ENCODE results near the gene ETNK2.
"Not testable (repeated sequence)": the region's sequence is repeated elsewhere in the genome, so short reads cannot be mapped to it uniquely, and the experiment has no call there.

The ETNK2 gene

DNA sequence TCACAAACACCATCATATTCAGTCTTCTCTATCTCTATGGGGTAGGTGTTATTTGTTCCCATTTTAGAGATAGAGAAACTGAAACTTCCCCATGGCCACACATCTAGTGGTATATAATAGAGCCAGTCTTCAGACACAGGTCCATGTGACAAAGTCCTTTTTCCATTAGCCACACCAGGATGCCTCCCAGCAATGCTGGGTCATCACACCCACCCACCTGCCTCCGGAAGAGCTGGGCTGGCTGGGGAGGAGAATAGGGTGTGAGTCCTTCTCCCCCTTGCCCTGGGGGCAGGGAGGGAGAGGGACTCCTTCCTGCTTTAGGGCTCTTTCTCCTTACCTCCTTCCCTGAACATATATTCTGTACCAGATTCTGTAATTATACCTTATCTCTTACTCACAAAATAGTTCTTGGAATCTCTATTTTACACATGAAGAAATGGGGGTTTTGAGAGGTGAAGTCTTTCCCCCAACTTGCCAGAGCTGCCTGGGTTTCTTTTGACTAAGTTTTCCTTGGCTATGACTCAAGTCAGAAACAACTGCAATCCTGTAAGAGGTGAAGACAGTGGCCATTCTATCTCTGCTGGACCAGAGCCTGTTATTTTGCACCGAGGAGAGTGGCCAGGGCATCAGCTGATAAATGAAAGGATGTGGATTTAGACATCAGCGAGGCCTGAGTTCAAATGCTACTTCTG, 49.0 kb downstream of the ETNK2 start:
- no peak for DNase-seq (ENCODE audit: low read depth in 1 of 2, low spot score in 1 of 2)

DNA sequence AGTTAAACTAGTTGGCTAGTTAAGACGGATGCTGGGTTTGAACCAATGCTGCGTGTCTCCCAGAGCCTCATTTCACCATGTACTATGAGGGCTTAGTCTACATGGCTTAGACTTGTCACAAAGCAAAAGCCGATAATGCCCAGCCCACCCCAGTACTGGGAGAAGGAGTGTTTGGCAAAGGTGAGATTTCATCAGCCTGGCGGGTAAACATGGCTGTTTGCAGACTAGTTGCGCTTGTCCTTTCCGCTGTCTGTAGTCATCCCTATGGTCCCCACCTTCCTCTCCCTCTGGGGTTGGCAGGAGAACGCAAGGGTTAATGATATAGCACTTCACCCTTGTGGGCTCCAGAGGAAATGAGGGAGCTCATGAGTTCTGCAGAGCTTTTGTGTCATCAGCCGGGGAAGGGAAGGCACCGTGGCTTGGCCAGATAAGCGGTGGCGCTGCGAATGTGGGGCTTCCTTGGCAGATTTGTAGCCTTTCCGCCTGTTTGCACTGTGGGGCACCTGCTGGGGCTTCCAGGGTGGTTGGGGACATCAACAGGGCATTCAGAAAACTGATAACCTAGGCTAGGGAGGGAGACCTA, 49.7 kb downstream of the ETNK2 start:
- no peak for DNase-seq (ENCODE audit: low read depth in 1 of 2, low spot score in 1 of 2)

DNA sequence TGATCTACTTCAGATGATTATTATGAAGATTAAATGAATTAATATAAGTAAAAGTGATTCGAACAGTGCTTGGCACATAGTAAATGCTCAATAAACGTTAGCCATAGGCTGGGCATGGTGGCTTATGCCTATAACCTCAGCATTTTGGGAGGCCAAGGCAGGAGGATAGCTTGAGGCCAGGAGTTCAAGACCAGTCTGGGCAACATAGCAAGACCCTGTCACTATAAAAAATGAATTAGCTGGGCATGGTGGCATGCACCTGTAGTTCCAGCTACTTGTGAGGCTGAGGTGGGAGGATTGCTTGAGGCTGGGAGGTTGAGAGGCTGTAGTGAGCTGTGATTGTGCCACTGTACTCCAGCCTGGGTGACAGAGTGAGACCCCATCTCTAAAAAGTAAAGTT, 52.1 kb downstream of the ETNK2 start:
- DNase-seq (ENCODE audit: low read depth in 1 of 2, low spot score in 1 of 2), result not testable (repeated sequence)

DNA sequence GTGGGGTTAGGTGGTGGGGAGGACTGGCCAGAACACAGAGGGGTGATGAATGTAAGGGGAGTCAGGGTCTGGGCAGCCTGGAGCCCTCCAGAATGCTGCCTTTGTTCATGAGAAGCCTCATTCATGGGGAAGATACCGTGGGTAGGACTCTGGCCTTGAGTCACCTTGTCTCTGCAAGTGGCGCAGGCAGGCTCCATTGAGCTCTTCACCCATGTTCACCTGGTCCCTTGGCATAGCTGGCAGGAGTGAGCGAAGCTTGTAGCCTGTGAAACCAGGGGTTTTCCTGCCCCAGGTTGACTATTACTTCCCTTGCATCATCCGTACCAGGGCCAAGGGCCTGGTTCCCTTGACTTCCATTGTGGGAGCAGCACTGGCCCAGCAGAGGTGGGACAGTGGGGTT, 53.2 kb downstream of the ETNK2 start:
- no peak for DNase-seq (ENCODE audit: low read depth in 1 of 2, low spot score in 1 of 2)

- no peak for DNase-seq (ENCODE audit: low read depth in 1 of 2, low spot score in 1 of 2)
These were observed 54.9 kb downstream of the ETNK2 start for GRCh38 chr1:204096931-204097330.

DNA sequence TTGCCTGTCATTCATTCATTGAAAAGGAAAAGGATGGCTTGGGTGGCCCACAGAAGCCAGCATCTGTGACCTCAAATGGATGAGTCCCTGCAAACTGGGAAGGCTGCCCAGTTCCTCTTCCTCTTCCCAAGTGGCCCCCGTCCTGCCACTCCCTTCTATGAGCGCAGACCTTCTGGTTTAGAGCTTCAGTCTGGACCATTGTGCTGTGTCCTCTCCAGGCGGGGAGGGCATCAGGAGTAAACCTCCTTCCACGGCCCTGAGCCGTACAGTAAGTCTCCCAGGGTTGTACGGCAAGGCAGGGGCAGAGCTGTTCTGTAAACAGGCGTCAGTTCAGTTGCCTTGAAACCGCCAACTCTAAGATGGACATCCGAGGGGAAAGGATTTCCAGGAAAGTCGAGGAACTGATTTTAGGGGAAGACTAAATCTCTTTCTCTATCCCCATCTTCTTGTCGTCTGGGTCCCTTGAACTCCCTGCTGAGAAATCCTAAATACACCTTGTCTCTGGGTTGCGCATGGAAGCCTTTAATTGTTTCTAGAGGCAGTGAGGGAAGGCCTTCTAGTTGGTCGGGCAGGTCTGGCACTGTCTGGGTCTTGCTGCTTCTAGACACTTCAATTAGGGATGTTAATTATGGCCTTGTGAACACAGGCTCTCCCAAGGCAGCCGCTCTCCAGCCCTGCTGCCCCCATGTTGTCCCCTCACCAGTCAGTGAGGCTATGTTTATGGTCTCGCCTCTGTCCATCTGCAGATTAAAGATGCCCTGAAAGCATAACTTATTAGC, 56.8 kb downstream of the ETNK2 start:
- no peak for DNase-seq (ENCODE audit: low read depth in 1 of 2, low spot score in 1 of 2)

GRCh38 chr1:204094313-204094729, 57.5 kb downstream of the ETNK2 start:
- no peak for DNase-seq (ENCODE audit: low read depth in 1 of 2, low spot score in 1 of 2)

- no peak for DNase-seq (ENCODE audit: low read depth in 1 of 2, low spot score in 1 of 2)
These were observed 58.1 kb downstream of the ETNK2 start for GRCh38 chr1:204093781-204094180.

GRCh38 chr1:204093421-204093717, 58.5 kb downstream of the ETNK2 start:
- DNase-seq (ENCODE audit: low read depth in 1 of 2, low spot score in 1 of 2), result no peak

DNA sequence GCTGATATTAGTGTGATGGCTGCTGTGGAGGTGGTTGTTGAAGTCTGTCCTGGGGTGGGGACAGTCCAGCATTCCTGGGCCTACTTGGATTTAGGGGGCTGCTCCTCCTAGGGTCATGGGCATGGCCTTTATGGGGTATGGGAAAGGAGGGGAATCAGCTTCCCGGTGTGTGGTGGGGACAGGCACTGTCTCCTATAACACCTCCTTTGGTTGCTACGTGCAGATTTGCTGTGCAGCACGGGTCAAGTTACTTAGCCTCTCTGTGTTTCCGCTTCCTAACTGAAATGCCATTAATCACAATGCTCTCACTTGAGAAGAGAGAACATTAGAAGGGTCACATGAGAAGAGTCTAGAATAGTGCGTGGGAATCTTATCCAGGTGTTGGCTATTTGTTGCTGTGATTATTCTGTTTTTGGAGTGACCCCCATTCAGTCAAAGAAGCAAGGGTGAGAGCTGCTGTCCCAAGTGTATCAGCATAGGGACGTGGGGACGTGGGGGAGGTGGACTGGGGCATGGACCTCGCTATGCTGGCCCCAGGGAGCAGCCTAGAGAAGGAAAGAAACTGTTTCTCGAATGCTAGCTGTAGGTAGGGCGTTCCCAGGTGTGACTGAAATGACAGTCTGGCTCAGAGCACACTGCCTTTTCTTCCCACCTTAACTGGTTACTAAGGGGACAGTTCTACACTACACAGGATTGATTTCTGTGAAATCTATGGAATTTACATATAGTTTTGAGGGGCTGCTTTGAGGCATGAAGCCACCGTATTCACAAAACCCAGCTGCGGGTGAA, 59.0 kb downstream of the ETNK2 start:
- no peak for DNase-seq (ENCODE audit: low read depth in 1 of 2, low spot score in 1 of 2)

DNA sequence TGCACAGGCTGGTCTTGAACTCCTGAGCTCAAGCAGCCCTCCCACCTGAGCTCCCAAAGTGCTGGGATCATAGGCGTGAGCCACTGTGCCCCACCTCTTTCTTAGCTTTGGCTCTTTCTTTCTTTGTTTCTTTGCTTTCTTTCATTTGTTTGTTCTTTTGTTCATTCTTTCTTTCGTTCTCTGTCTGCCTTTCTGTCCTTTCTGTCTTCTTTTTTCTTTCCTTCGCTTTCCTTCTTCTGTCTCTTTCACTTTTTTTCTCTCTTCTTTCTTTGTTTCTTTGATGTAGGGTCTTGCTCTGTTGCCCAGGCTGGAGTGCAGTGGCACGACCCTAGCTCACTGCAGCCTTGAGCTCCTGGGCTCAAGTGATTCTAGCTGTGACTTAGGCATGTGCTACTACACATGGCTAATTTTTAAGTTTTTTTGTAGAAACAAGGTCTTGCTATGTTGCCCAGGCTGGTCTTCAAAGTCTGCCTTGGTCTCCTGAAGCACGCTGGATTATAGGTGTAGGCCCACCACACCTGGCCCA, 60.0 kb downstream of the ETNK2 start:
- DNase-seq (ENCODE audit: low read depth in 1 of 2, low spot score in 1 of 2), result no peak

GRCh38 chr1:204091066-204091465, 60.8 kb downstream of the ETNK2 start:
- DNase-seq (ENCODE audit: low read depth in 1 of 2, low spot score in 1 of 2), result no peak

DNA sequence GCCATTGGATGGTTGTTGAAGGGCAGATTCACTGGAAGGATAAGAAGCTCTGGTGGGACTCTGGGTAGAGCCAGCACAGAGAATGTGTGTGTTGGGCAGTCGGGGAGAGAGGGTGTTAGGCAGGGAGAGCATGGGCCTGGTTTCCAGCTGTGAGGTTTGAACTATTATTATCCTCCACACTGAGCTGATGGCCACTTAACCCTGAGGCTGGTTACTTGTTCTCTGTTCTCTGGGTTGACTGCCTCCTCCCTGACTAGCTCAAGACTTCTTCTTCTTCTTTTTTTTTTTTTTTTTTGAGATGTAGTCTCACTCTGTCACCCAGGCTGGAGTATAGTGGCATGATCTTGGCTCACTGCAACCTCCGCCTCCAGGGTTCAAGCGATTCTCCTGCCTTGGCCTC, 61.7 kb downstream of the ETNK2 start:
- DNase-seq (ENCODE audit: low read depth in 1 of 2, low spot score in 1 of 2), result not testable (repeated sequence)

- no peak for DNase-seq (ENCODE audit: low read depth in 1 of 2, low spot score in 1 of 2)
These were observed 62.6 kb downstream of the ETNK2 start for GRCh38 chr1:204089044-204089751.

DNA sequence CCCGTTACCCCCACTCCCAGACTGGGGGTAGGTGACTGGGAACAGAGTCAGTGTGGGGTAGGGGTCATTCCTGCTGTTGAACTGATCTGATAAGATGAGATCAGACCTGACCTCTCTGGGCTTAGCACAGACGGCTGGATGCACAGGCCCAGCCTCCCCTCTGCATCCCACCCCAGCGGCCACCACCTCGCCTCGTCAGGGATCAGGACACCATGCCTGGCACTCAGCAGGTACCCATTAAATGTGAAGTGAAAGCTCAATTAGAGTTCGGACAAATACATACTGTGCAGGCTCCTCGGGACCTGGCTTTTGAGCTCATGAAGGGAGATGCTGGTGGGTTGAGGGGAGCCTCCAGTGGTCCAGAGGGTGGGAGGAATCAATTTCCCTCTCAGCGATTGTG, 63.2 kb downstream of the ETNK2 start:
- DNase-seq (ENCODE audit: low read depth in 1 of 2, low spot score in 1 of 2), result no peak

DNA sequence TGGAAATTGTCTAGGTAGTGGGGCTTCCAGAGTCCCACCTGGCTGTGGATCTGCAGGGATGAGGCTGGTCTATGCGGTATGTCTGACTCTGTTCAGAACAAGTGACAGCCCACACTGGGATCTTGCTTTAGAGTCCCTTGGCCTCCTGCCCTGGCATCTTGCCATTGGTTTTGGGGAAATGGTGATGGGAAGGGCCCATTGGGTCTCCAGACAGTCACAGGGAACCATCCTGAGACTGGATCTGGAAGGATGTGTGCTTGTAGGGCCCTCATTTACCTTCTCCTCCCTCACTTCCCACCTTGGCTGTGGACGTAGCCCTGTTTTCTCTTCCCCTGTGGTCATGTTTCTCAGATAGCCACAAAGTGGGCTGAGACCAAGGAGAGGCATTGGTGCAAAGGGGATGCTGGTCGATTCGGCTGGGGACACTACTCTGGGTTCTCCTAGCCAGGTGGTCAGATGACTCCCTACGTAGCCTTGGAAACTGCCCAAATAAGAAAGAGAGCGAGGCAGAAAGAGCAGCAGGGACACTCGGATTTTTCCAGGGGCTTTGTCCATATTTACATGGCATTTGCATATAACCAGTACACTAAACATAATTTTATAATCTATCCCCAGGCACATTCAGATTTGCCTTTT, 63.8 kb downstream of the ETNK2 start:
- no peak for DNase-seq (ENCODE audit: low read depth in 1 of 2, low spot score in 1 of 2)

DNA sequence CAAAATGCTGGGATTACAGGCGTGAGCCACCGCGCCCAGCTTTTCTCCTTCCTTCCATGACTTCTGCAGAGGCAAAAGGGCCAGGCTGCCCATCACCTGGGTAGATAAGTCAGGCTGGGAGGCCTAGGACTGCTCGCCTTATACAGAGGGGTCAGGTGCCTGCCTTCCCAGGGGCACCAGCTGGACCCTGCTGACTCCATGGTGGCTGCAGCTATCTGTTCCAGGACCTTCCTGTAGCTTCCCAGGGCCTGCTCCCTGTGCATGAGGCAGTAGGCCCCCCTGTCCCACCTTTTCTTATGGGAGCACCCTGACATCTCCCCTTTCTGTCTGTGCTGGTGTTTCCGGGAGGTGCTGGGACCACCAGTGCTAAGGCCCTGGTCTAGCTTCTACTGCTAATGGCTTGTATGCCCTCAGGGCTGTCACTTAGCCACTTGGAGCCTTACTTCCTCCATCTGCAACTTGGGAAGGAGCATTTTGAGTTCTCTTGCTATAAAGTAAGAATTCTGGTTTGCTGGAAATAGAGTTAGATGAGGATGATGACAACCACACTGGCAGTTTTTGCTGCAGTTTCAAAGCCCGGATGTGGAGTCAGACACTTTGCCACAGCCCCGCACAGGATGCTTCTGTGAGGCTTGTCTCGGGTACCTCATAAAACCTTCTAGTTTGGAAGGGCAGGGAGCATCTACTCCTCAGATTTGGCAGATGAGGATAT, 64.5 kb downstream of the ETNK2 start:
- DNase-seq (ENCODE audit: low read depth in 1 of 2, low spot score in 1 of 2), result no peak

DNA sequence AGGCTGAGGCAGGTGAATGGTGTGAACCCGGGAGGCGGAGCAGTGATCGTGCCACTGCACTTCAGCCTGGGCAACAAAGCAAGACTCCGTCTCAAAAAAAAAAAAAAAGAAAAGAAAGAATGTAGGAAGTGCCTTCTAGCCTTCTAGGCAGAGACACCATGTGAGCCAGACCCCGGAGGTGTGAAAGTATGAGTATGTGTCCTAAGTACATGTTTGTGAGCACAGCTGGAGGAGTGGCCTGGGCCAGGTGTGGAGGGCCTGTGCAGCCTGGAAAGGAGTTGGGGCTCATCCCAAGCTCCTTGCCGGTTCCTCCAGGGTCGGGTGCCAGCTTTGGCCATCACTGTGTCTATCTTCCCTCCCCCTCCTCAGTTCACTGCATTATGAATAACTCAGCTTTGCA, 66.0 kb downstream of the ETNK2 start:
- no peak for DNase-seq (ENCODE audit: low read depth in 1 of 2, low spot score in 1 of 2)

DNA sequence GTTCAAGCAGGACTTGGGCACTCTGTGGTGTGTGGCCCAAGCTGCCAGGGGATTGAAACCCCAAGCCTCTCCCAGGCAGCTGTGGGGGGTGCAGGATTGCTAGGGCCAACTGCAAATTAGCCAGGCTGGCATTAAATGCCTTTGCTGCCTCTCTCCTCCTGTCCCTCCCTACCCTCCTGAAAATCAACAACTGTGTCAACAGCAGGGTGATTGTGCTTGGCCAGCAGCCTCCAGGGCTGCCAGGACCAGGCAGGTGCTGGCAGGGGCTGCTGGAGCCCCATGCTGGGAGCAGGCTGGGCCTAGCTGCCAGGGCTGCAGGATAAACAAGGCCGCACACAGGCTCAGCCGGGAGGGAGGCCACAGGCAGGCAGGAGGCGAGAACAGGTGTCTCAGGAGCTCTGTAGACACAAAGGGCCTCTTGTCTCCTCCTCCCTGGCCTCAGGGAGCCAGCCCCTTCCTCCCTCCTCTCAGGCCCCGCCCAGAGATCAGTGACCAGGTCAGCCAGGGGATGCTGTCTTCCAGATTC, 67.5 kb downstream of the ETNK2 start:
- no peak for DNase-seq (ENCODE audit: low read depth in 1 of 2, low spot score in 1 of 2)

- no peak for DNase-seq (ENCODE audit: low read depth in 1 of 2, low spot score in 1 of 2)
These were observed 68.4 kb downstream of the ETNK2 start for GRCh38 chr1:204083491-204083890.

Measured in activated T-helper 1 cell treated with anti-CD3 and anti-CD28 coated beads, Interleukin-2, amount 50 U/mL, for 16 hours (primary cell).